Endodermal cell (in vitro differentiated cells): ENCODE data around the gene EIF2AK2. TPM values are rescaled to one million over a fixed set of nuclear protein-coding genes. Genes with fewer than 3 reads are reported as not detected.
A peak's percentile ranks its signal among the peaks of the same experiment; 100 is the strongest.

Experiments
- DNase-seq: peaks from one replicate; pipeline ENCODE4 v3.0.0-alpha.2; 2017
- H3K27ac ChIP-seq: 2 replicates; pipeline ENCODE4 v1.5.1; 2013; ENCODE audit warnings: mild to moderate bottlenecking, low read depth, low read length, moderate library complexity
- H3K27me3 ChIP-seq: 2 replicates; pipeline ENCODE4 v1.6.1; 2013; ENCODE audit warnings: mild to moderate bottlenecking, low read length, moderate library complexity; ENCODE audit not compliant: insufficient read depth, control insufficient read depth, poor library complexity, severe bottlenecking
- H3K36me3 ChIP-seq: 2 replicates; pipeline ENCODE4 v1.7.0; 2013; ENCODE audit warnings: mild to moderate bottlenecking, low read length, moderate library complexity; ENCODE audit not compliant: control insufficient read depth, insufficient read depth
- H3K4me1 ChIP-seq: one replicate; pipeline ENCODE4 v1.7.0; 2013; ENCODE audit warnings: low read length; ENCODE audit not compliant: control insufficient read depth, insufficient read depth
- H3K4me3 ChIP-seq: 2 replicates; pipeline ENCODE4 v1.5.1; 2013; ENCODE audit warnings: mild to moderate bottlenecking, low read length, moderate library complexity
- H3K9ac ChIP-seq: 2 replicates; pipeline ENCODE4 v1.6.1; 2013; ENCODE audit warnings: mild to moderate bottlenecking, low read length, moderate library complexity; ENCODE audit not compliant: poor library complexity, severe bottlenecking; ENCODE audit errors: extremely low read depth
- H3K9me3 ChIP-seq: 2 replicates; pipeline ENCODE4 v1.6.1; 2013; ENCODE audit warnings: mild to moderate bottlenecking, low read length, moderate library complexity; ENCODE audit not compliant: control insufficient read depth
- H3K27ac Mint-ChIP-seq: 2 replicates; pipeline ENCODE4 v1.8.0; 2020; ENCODE audit warnings: mixed read lengths
- H3K27me3 Mint-ChIP-seq: 2 replicates; pipeline ENCODE4 v1.8.0; 2021; ENCODE audit warnings: mild to moderate bottlenecking, mixed read lengths; ENCODE audit not compliant: insufficient read depth
- H3K36me3 Mint-ChIP-seq: 2 replicates; pipeline ENCODE4 v1.8.0; 2020; ENCODE audit warnings: low read depth, mixed read lengths
- H3K4me1 Mint-ChIP-seq: 2 replicates; pipeline ENCODE4 v1.8.0; 2020; ENCODE audit warnings: mixed read lengths
- H3K4me3 Mint-ChIP-seq: 2 replicates; pipeline ENCODE4 v1.8.0; 2020; ENCODE audit warnings: mild to moderate bottlenecking, moderate library complexity, mixed read lengths
- H3K9me3 Mint-ChIP-seq: 2 replicates; pipeline ENCODE4 v1.8.0; 2020; ENCODE audit warnings: mild to moderate bottlenecking, mixed read lengths
- CTCF ChIP-seq: fragments of 200-600 bp; sonication (generic); conservative IDR thresholded peaks from 2 replicates; pipeline ENCODE4 v1.5.0; 2021; ENCODE audit warnings: antibody characterized with exemption, mild to moderate bottlenecking
- WGBS, 2 experiments: methylation state at CpG; one replicate each; pipeline versions ENCODE4 v1.1.5 to v1.1.7; 2013; ENCODE audit warnings: missing lambda C conversion rate in 2 of 2, mixed read lengths in 1 of 2; ENCODE audit not compliant: insufficient coverage in 1 of 2, insufficient read length in 1 of 2; 5-methylcytosine and 5-hydroxymethylcytosine counted together
- total RNA-seq, 2 donors: library from RNA; stranded (reverse); fragmentation: NEBNext Ultra II Directional in 1 of 2; extraction: Animal tissue kit (Norgen Biotek cat#: 25700) in 1 of 2; gene quantifications; 2 replicates in 1 of 2; 3 replicates in 1 of 2; pipeline ENCODE4 v1.2.1, GENCODE V29; 2021

EIF2AK2 gene
- total RNA-seq, 2 donors from 2014 or later, result 35.4 to 41.2 TPM

GRCh38 chr2:37090019-37090477, 66.7 kb downstream of the EIF2AK2 start:
- Mint-ChIP-seq H3K27ac (no peak overlapping the region), H3K4me1 (peaks cover 12% of the 10 kb centered on the region), H3K27me3 (no peaks in the 10 kb centered on the region), H3K9me3 (no peaks in the 10 kb centered on the region), H3K36me3 (peaks cover 32% of the 10 kb centered on the region), H3K4me3 (no peak overlapping the region)
- Histone ChIP-seq H3K9me3 (no peaks in the 10 kb centered on the region), H3K9ac (no peak overlapping the region), H3K27me3 (no peaks in the 10 kb centered on the region), H3K27ac (no peak overlapping the region), H3K4me1 (peaks cover 9% of the 10 kb centered on the region), H3K4me3 (no peak overlapping the region), H3K36me3 (peaks cover 51% of the 10 kb centered on the region)
- no peak for DNase-seq
- no peak for TF ChIP-seq CTCF
- 95 to 100% methylated on average over 2 to 4 of the region's 4 CpGs for WGBS, 2 experiments

GRCh38 chr2:37085731-37086147, 71.0 kb downstream of the EIF2AK2 start:
- H3K27ac Mint-ChIP-seq, result peak overlapping the region; percentile 59
- peaks cover 9% of the 10 kb centered on the region for H3K4me1 ChIP-seq
- peak overlapping the region; percentile 4 for H3K9ac ChIP-seq
- H3K4me3 Mint-ChIP-seq, result no peak overlapping the region
- H3K4me1 Mint-ChIP-seq, result peaks cover 27% of the 10 kb centered on the region
- no peak overlapping the region for H3K27ac ChIP-seq
- no peaks in the 10 kb centered on the region for H3K9me3 Mint-ChIP-seq
- H3K27me3 Mint-ChIP-seq, result no peaks in the 10 kb centered on the region
- peak overlapping the region; percentile 93 for H3K4me3 ChIP-seq
- H3K9me3 ChIP-seq, result peaks cover 8% of the 10 kb centered on the region
- no peaks in the 10 kb centered on the region for H3K27me3 ChIP-seq
- peaks cover 24% of the 10 kb centered on the region for H3K36me3 Mint-ChIP-seq
- peaks cover 33% of the 10 kb centered on the region for H3K36me3 ChIP-seq
- no peak for TF ChIP-seq CTCF
- WGBS, 2 experiments, result 51 to 89% methylated on average over 1 of the region's 1 CpG
- peak; percentile 56 for DNase-seq

GRCh38 chr2:37084797-37085196, 72.0 kb downstream of the EIF2AK2 start:
- Histone ChIP-seq H3K9me3 (peaks cover 8% of the 10 kb centered on the region), H3K4me1 (peaks cover 9% of the 10 kb centered on the region), H3K4me3 (peak overlapping the region; percentile 93), H3K9ac (peak overlapping the region; percentile 52), H3K27ac (no peak overlapping the region), H3K36me3 (peaks cover 34% of the 10 kb centered on the region), H3K27me3 (no peaks in the 10 kb centered on the region)
- no peak for TF ChIP-seq CTCF
- Mint-ChIP-seq H3K4me3 (no peak overlapping the region), H3K36me3 (peaks cover 26% of the 10 kb centered on the region), H3K27ac (no peak overlapping the region), H3K27me3 (no peaks in the 10 kb centered on the region), H3K4me1 (peaks cover 34% of the 10 kb centered on the region), H3K9me3 (no peaks in the 10 kb centered on the region)
- 0 to 15% methylated on average over 5 to 10 of the region's 10 CpGs for WGBS, 2 experiments
- DNase-seq, result no peak
